ENCODE measurements around the gene CDS1. TPM values are rescaled to one million over a fixed set of nuclear protein-coding genes. Genes with fewer than 3 reads are reported as not detected.

Gene CDS1
- total and polyA plus RNA-seq, 2 of the 8 experiments (the other 6 are each of a cell fraction or from before 2014, with no cell fraction given) = 8.7 to 13.9 TPM

GRCh38 chr4:84632092-84632491 lies 49.2 kb downstream of the CDS1 start:
- H3K79me2 ChIP-seq (ENCODE audit: control insufficient read depth in 1 of 2, insufficient read depth in 2 of 2, low read length in 2 of 2) = no peaks in the 10 kb centered on the region
- ChIA-PET POLR2A (ENCODE audit: partially characterized antibody) (no interaction called here), CTCF (ENCODE audit: partially characterized antibody) (no interaction called here)
- no peaks in the 10 kb centered on the region for H4K20me1 ChIP-seq (replicated peaks in 1 of 2; ENCODE audit: control insufficient read depth in 1 of 2, insufficient read depth in 2 of 2, low read length in 2 of 2)
- H2BK120ac ChIP-seq (replicated peaks; ENCODE audit: low read depth, low read length) = no peak overlapping the region
- H3K27me3 ChIP-seq (replicated peaks in 1 of 4; ENCODE audit: control insufficient read depth in 3 of 4, extremely low read depth in 1 of 4, insufficient read depth in 3 of 4, low read length in 3 of 4) = no peaks in the 10 kb centered on the region; a peak in 1 of 7 replicates
- no peak overlapping the region for H3K4me3 ChIP-seq (ENCODE audit: extremely low read depth in 1 of 4, insufficient read depth in 2 of 4, low read depth in 3 of 4, low read length in 4 of 4)
- H2AK5ac ChIP-seq (ENCODE audit: low read depth, low read length) = no peak overlapping the region
- H3K14ac ChIP-seq (ENCODE audit: insufficient read length) = no peak overlapping the region
- H3K4me2 ChIP-seq (ENCODE audit: insufficient read depth in 1 of 2, low read depth in 2 of 2, low read length in 2 of 2) = no peak overlapping the region
- H3K4me1 ChIP-seq (replicated peaks in 1 of 4; ENCODE audit: control insufficient read depth in 3 of 4, insufficient read depth in 4 of 4, low read length in 3 of 4) = no peaks in the 10 kb centered on the region
- 98% methylated on average over 2 of the region's 2 CpGs; no CpG with 5 or more reads in 1 of the 2 experiments for WGBS, 2 experiments (ENCODE audit: extremely low coverage in 1 of 2, insufficient coverage in 1 of 2, insufficient read length in 1 of 2, insufficient replicate concordance in 2 of 2, low coverage in 1 of 2, low lambda C conversion rate in 2 of 2, missing lambda C conversion rate in 1 of 2)
- peaks cover 0 to 2% (median 0%) of the 10 kb centered on the region in 4 experiments; a peak in 2 of 8 replicates for H3K36me3 ChIP-seq (ENCODE audit: control insufficient read depth in 2 of 4, insufficient read depth in 4 of 4, low read length in 3 of 4)
- H2BK20ac ChIP-seq (ENCODE audit: low read length) = no peak overlapping the region
- H3K9ac ChIP-seq (replicated peaks in 1 of 4; ENCODE audit: extremely low read depth in 1 of 4, low read depth in 3 of 4, low read length in 3 of 4) = no peak overlapping the region
- H3K23me2 ChIP-seq (ENCODE audit: low read depth, low read length) = no peaks in the 10 kb centered on the region
- H4K5ac ChIP-seq (ENCODE audit: insufficient read length, low read depth, low read length) = no peak overlapping the region
- H2BK15ac ChIP-seq (ENCODE audit: low read length) = no peak overlapping the region
- no peak overlapping the region for H3K27ac ChIP-seq (ENCODE audit: low read depth, low read length)
- no peak overlapping the region for H3K56ac ChIP-seq (replicated peaks; ENCODE audit: insufficient read length, low read depth, low read length)
- TF ChIP-seq SP4 (IDR thresholded peaks at IDR 0.05; ENCODE audit: low read length) (no peak), CTBP2 (IDR thresholded peaks at IDR 0.05; ENCODE audit: borderline replicate concordance, insufficient read depth, insufficient read length, low read length) (no peak), EGR1 (IDR thresholded peaks at IDR 0.05; ENCODE audit: borderline replicate concordance, low read depth, low read length) (no peak), BCL11A (IDR thresholded peaks at IDR 0.05; ENCODE audit: low read depth in 2 of 2, low read length in 2 of 2) (no peak), YY1 (IDR thresholded peaks at IDR 0.05; ENCODE audit: low read depth, low read length) (no peak), SAP30 (IDR thresholded peaks at IDR 0.05; ENCODE audit: insufficient read depth, insufficient replicate concordance, low read length) (no peak), JUN (IDR thresholded peaks at IDR 0.05; ENCODE audit: low read depth, low read length) (no peak), SIN3A (conservative IDR thresholded peaks at IDR 0.05 in 1 of 2, IDR thresholded peaks at IDR 0.05 in 1 of 2; ENCODE audit: low read depth in 1 of 2, low read length in 2 of 2) (no peak)
- DNase-seq (ENCODE audit: low read depth in 1 of 2, low spot score in 2 of 2) (no peak), FAIRE-seq (no peak)
- H3K23ac ChIP-seq (ENCODE audit: insufficient read length) = no peak overlapping the region
- no peak overlapping the region for H2BK5ac ChIP-seq (ENCODE audit: low read depth, low read length)
- H4K91ac ChIP-seq (replicated peaks; ENCODE audit: insufficient read length, low read length) = no peak overlapping the region
- no peaks in the 10 kb centered on the region for H3K79me1 ChIP-seq (ENCODE audit: low read depth, low read length)
- no peak overlapping the region for H4K8ac ChIP-seq (ENCODE audit: extremely low read depth, insufficient read depth, low read length)
- no peak overlapping the region for H3K4ac ChIP-seq (replicated peaks; ENCODE audit: insufficient read length, low read depth, low read length)
- no peak overlapping the region for H2BK12ac ChIP-seq (ENCODE audit: low read depth, low read length)
- no peaks in the 10 kb centered on the region for H3K9me3 ChIP-seq (ENCODE audit: insufficient read depth in 2 of 2, low read depth in 1 of 2, low read length in 1 of 2)
- no peak overlapping the region for H2AFZ ChIP-seq (ENCODE audit: low read length)
- H3K18ac ChIP-seq (ENCODE audit: extremely low read depth, low read length) = no peak overlapping the region

Measured in H1 (cell line).